Lung (tissue), 12 donors: ENCODE data around the gene KRTAP5-2. TPM values are rescaled to one million over a fixed set of nuclear protein-coding genes. Genes with fewer than 3 reads are reported as not detected.
"Not testable (repeated sequence)": the region's sequence is repeated elsewhere in the genome, so short reads cannot be mapped to it uniquely, and the experiment has no call there.

Experiments
- ATAC-seq: fragments of 200-7000 bp; cut with Tn5 transposase; one replicate; pipeline ENCODE4 v1.9.1; 2020; ENCODE audit warnings: moderate number of reproducible peaks; ENCODE audit not compliant: insufficient read depth, low FRiP score
- DNase-seq, 3 donors: peaks; one replicate each; pipeline ENCODE4 v3.0.0-alpha.2; 2013 to 2017
- H3K27ac ChIP-seq, 2 donors: one replicate each; pipeline ENCODE4 v1.5.1; 2013; ENCODE audit warnings: mild to moderate bottlenecking in 2 of 2, moderate library complexity in 2 of 2, control low read depth in 1 of 2, inconsistent platforms in 1 of 2, low read depth in 1 of 2, low read length in 1 of 2
- H3K27me3 ChIP-seq, 3 donors: one replicate each; pipeline ENCODE4 v1.5.1; 2013; ENCODE audit warnings: low read length in 2 of 3; ENCODE audit not compliant: control insufficient read depth in 3 of 3, insufficient read depth in 3 of 3
- H3K36me3 ChIP-seq, 4 donors: one replicate each; pipeline ENCODE4 v1.5.1; 2013; ENCODE audit warnings: low read length in 4 of 4, mild to moderate bottlenecking in 1 of 4, moderate library complexity in 1 of 4; ENCODE audit not compliant: control insufficient read depth in 4 of 4, insufficient read depth in 4 of 4
- H3K4me1 ChIP-seq, 5 donors: one replicate each; pipeline ENCODE4 v1.5.1; 2013; ENCODE audit warnings: low read length in 5 of 5, mild to moderate bottlenecking in 2 of 5, moderate library complexity in 1 of 5; ENCODE audit not compliant: control insufficient read depth in 5 of 5, insufficient read depth in 5 of 5
- H3K4me3 ChIP-seq: one replicate; pipeline ENCODE4 v1.5.1; 2013; ENCODE audit warnings: mild to moderate bottlenecking, control low read depth, moderate library complexity
- H3K9ac ChIP-seq, 2 donors: one replicate each; pipeline ENCODE4 v1.5.1; 2013; ENCODE audit warnings: low read length in 2 of 2, control low read depth in 1 of 2; ENCODE audit not compliant: insufficient read depth in 1 of 2
- H3K9me3 ChIP-seq, 4 donors: one replicate each; pipeline ENCODE4 v1.5.1; 2013; ENCODE audit warnings: low read length in 3 of 4, mild to moderate bottlenecking in 1 of 4, moderate library complexity in 1 of 4; ENCODE audit not compliant: control insufficient read depth in 4 of 4, insufficient read depth in 3 of 4
- WGBS, 2 donors: extraction: QIAGEN DNeasy Blood & Tissue Kit; methylation state at CpG; one replicate each; pipeline ENCODE4 v1.1.7; 2013; 5-methylcytosine and 5-hydroxymethylcytosine counted together
- polyA plus RNA-seq, 2 donors: library from polyadenylated mRNA; stranded (reverse); fragments of 200-250 nt; gene quantifications; one replicate each; pipeline ENCODE4 v1.2.1, GENCODE V29; 2013
- total RNA-seq, 2 donors: library from RNA; depleted of rRNA in 1 of 2; stranded (reverse); fragments of >200 nt in 1 of 2; gene quantifications; one replicate each; pipeline ENCODE4 v1.2.1, GENCODE V29; 2014 to 2021
- TF ChIP-seq, protein P1 (sequence below): IDR thresholded peaks from 2 replicates; pipeline ENCODE4 v1.5.1; 2012; ENCODE audit warnings: mild to moderate bottlenecking; ENCODE audit errors: control extremely low read depth, extremely low read depth
- donor health status: control.
- donor health status: control.
- donor health status: Bipolar disorder and iron deficiency.
- donor health status: healthy.
- donor health status: DM: yes; HTN: yes; CAD: no.

Gene KRTAP5-2
- total and polyA plus RNA-seq, 4 donors = 0.12 TPM; not detected in 3

DNA sequence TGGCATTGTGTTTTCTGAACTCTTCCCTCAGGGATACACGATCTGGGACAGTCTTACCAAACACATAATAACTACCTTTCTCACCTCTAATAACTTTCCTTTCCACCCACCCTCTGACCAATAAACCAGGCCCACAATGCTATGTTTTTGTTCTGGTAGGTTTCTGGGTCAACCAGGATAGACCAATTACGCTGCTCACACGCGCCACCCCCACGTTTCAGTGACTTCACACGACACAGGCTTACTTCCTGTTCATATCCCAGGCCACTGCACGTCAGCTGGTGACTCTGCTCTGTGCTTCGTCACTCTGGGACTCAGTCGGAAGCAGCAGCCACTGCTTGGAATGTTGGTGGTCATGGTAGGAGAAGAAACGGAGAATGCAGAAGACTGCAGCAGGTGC is 21.4 kb upstream of the KRTAP5-2 start:
- no peak overlapping the region for H3K27ac ChIP-seq
- H3K9ac ChIP-seq = no peak overlapping the region
- no peaks in the 10 kb centered on the region for H3K4me1 ChIP-seq
- H3K36me3 ChIP-seq = no peaks in the 10 kb centered on the region
- H3K27me3 ChIP-seq = peaks cover 0 to 7% (median 0%) of the 10 kb centered on the region in 3 donors
- peaks cover 0 to 3% (median 0%) of the 10 kb centered on the region in 4 donors for H3K9me3 ChIP-seq
- ATAC-seq = no peak
- no peak overlapping the region for H3K4me3 ChIP-seq
- TF ChIP-seq, protein P1, sequence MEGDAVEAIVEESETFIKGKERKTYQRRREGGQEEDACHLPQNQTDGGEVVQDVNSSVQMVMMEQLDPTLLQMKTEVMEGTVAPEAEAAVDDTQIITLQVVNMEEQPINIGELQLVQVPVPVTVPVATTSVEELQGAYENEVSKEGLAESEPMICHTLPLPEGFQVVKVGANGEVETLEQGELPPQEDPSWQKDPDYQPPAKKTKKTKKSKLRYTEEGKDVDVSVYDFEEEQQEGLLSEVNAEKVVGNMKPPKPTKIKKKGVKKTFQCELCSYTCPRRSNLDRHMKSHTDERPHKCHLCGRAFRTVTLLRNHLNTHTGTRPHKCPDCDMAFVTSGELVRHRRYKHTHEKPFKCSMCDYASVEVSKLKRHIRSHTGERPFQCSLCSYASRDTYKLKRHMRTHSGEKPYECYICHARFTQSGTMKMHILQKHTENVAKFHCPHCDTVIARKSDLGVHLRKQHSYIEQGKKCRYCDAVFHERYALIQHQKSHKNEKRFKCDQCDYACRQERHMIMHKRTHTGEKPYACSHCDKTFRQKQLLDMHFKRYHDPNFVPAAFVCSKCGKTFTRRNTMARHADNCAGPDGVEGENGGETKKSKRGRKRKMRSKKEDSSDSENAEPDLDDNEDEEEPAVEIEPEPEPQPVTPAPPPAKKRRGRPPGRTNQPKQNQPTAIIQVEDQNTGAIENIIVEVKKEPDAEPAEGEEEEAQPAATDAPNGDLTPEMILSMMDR = no peak
- DNase-seq = no peak
- WGBS, 2 donors = 48 to 54% methylated on average over 10 of the region's 10 CpGs

GRCh38 chr11:1618231-1618630 is 20.1 kb upstream of the KRTAP5-2 start:
- H3K4me1 ChIP-seq = no peaks in the 10 kb centered on the region
- TF ChIP-seq, protein P1 = no peak
- peaks cover 0 to 4% (median 0%) of the 10 kb centered on the region in 3 donors for H3K27me3 ChIP-seq
- DNase-seq (no peak), ATAC-seq (no peak)
- WGBS, 2 donors = 87 to 89% methylated on average over 10 of the region's 10 CpGs
- no peak overlapping the region for H3K4me3 ChIP-seq
- H3K27ac ChIP-seq = no peak overlapping the region
- H3K36me3 ChIP-seq = no peaks in the 10 kb centered on the region
- H3K9ac ChIP-seq = no peak overlapping the region
- no peaks in the 10 kb centered on the region for H3K9me3 ChIP-seq

DNA sequence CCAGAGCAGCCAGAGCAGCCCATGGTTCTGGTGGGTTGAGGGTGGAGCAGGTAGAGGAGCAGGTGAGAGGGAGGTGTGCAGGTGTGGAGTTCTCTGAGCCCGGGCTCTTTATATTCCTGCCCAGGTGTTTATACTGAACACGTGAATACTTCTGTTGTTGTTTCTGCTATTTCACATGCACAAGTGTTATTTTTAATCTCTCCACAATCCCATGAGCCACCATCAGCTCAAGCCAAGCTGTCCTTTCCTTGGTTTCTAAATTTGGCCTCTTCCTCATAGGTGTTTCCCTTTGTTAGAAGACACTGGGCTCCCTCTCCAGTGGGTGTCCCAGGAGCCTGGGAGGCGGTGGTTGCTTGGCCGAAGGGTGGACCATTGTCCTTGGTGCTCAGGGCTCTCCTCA is 10.3 kb upstream of the KRTAP5-2 start, which contains the start of gene KRTAP5-3:
Gene KRTAP5-3 (minus strand): TSS at position 101 of the 400 bp plus-strand sequence. CDS start 78 bp downstream, at position 23.
- TF ChIP-seq, protein P1 = no peak
- no peaks in the 10 kb centered on the region for H3K36me3 ChIP-seq
- ATAC-seq (no peak), DNase-seq (no peak)
- H3K4me1 ChIP-seq = peaks cover 0 to 5% (median 0%) of the 10 kb centered on the region in 5 donors
- no peak within 1 kb of the TSS for H3K4me3 ChIP-seq
- H3K9ac ChIP-seq = no peak within 1 kb of the TSS
- peaks cover 0 to 12% (median 4%) of the 10 kb centered on the region in 3 donors for H3K27me3 ChIP-seq
- no peaks in the 10 kb centered on the region for H3K9me3 ChIP-seq
- 68 to 71% methylated on average over 4 of the region's 4 CpGs for WGBS, 2 donors
- H3K27ac ChIP-seq = no peak within 1 kb of the TSS

- 55 to 69% methylated on average over 4 to 5 of the region's 5 CpGs for WGBS, 2 donors
- DNase-seq = peak in 2 of 3 donors; percentile 36 to 42
- not testable (repeated sequence) for H3K27ac ChIP-seq, H3K36me3 ChIP-seq, H3K9ac ChIP-seq, H3K4me3 ChIP-seq, H3K9me3 ChIP-seq, H3K4me1 ChIP-seq, ATAC-seq
- peaks cover 0 to 12% (median 4%) of the 10 kb centered on the region in 3 donors for H3K27me3 ChIP-seq
These were observed 9.8 kb upstream of the KRTAP5-2 start for GRCh38 chr11:1607901-1608300.

- 39 to 60% methylated on average over 18 of the region's 18 CpGs for WGBS, 2 donors
These were observed 9.2 kb upstream of the KRTAP5-2 start for GRCh38 chr11:1607156-1607845.

DNA sequence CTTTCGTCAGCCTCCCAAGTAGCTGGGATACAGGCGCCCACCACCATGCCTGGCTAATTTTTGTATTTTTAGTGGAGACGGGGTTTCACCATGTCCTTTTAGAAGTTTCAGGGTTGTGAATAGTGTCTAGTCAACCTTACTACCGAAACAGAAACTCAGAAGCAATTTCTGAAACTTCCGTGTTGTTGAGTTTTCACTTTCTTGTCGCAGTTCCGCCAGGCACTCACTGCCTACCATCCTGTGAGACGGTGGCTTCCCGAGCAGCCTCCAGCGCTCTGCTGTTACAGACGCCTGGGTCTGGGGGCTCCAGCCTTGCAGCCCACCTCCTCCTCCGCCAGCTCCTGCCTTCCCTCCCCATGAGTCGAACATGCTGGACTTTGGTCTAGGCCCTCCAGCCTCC is 7.8 kb upstream of the KRTAP5-2 start:
- DNase-seq = not testable (repeated sequence)
- 82 to 90% methylated on average over 13 of the region's 13 CpGs for WGBS, 2 donors
- H3K27me3 ChIP-seq = peaks cover 0 to 16% (median 4%) of the 10 kb centered on the region in 3 donors

More at GRCh38 chr11:1607156-1607845, 9.2 kb upstream of the KRTAP5-2 start:
- not testable (repeated sequence) for H3K9me3 ChIP-seq, H3K9ac ChIP-seq, ATAC-seq, H3K4me1 ChIP-seq, H3K4me3 ChIP-seq, H3K36me3 ChIP-seq, H3K27ac ChIP-seq
- peaks cover 0 to 16% (median 4%) of the 10 kb centered on the region in 3 donors for H3K27me3 ChIP-seq
- DNase-seq = peak in 1 of 3 donors; percentile 17

More for the DNA sequence above, 7.8 kb upstream of the KRTAP5-2 start:
- H3K36me3 ChIP-seq, H3K27ac ChIP-seq, H3K9ac ChIP-seq, ATAC-seq, H3K9me3 ChIP-seq, H3K4me3 ChIP-seq, H3K4me1 ChIP-seq: not testable (repeated sequence)
